Adrenal gland (tissue), 12 donors: Measurements from ENCODE around the gene FUT8. TPM values are rescaled to one million over a fixed set of nuclear protein-coding genes. Genes with fewer than 3 reads are reported as not detected.

Source experiments
- DNase-seq, 7 donors: peaks; one replicate each; pipeline ENCODE4 v3.0.0-alpha.2; 2019 to 2020
- H3K27ac ChIP-seq, 5 donors: fragments of 200-600 bp; sonication (generic) in 4 of 5; 1 replicate in 3 of 5; 2 replicates in 2 of 5; pipeline versions ENCODE4 v1.5.1 to v1.8.0; 2016 to 2020; ENCODE audit warnings: mild to moderate bottlenecking in 1 of 5
- H3K27me3 ChIP-seq: fragments of 200-600 bp; 2 replicates; pipeline ENCODE4 v1.8.0; 2021
- H3K36me3 ChIP-seq, 2 donors: fragments of 200-600 bp; replicated peaks in 1 of 2; 1 replicate in 1 of 2; 2 replicates in 1 of 2; pipeline versions ENCODE4 v1.5.1 to v1.8.0; 2018 to 2022
- H3K4me1 ChIP-seq, 2 donors: fragments of 200-600 bp; replicated peaks in 1 of 2; 1 replicate in 1 of 2; 2 replicates in 1 of 2; pipeline versions ENCODE4 v1.5.1 to v1.8.0; 2018 to 2021
- H3K4me3 ChIP-seq, 4 donors: fragments of 200-600 bp; sonication (generic) in 3 of 4; one replicate each; pipeline ENCODE4 v1.5.1; 2016 to 2018
- H3K9me3 ChIP-seq, 3 donors: fragments of 200-600 bp; sonication (generic) in 1 of 3; replicated peaks in 1 of 3; 1 replicate in 2 of 3; 2 replicates in 1 of 3; pipeline versions ENCODE4 v1.5.1 to v1.8.0; 2016 to 2021
- POLR2A ChIP-seq, 2 donors: fragments of 450-650 bp; IDR thresholded peaks; one replicate each; pipeline ENCODE4 v1.6.1; 2017; ENCODE audit warnings: antibody characterized with exemption in 2 of 2, mild to moderate bottlenecking in 2 of 2, moderate library complexity in 1 of 2
- WGBS, 4 donors: extraction: QIAGEN DNeasy Blood & Tissue Kit in 2 of 4; methylation state at CpG; one replicate each; pipeline versions ENCODE4 v1.1.5 to v1.1.7; 2013 to 2017; 5-methylcytosine and 5-hydroxymethylcytosine counted together
- intact Hi-C, 2 donors: fragments of 100-400 bp; cut with DNase I; formaldehyde crosslinking; loops; one replicate each; pipeline versions ENCODE4 v1.14.1 to v1.15.0; 2022 to 2023
- polyA plus RNA-seq, 3 donors: library from polyadenylated mRNA; stranded (reverse); fragments of 200-250 nt in 2 of 3; fragments of 350-450 nt in 1 of 3; fragmentation: Illumina TruSeq in 1 of 3; extraction: RNeasy Lipid Tissue Mini Kit (QIAGEN cat#74804) in 1 of 3; gene quantifications; one replicate each; pipeline ENCODE4 v1.2.3, GENCODE V29; 2013 to 2014
- total RNA-seq, 9 donors: library from RNA; depleted of rRNA in 4 of 9; stranded (reverse); fragments of >200 nt in 4 of 9; fragments of 120-200 nt in 1 of 9; fragmentation: NEBNext Ultra II Directional in 1 of 9; extraction: Animal tissue kit (Norgen Biotek cat#: 25700) in 1 of 9; gene quantifications; one replicate each; pipeline versions ENCODE4 v1.1.0 to v1.2.4, GENCODE V29; 2013 to 2023
- TF ChIP-seq, protein P1 (sequence below), 6 experiments: fragments of 450-650 bp in 4 of 6; fragments of 200-600 bp in 2 of 6; sonication (generic) in 1 of 6; IDR thresholded peaks; 1 replicate in 5 of 6; 2 replicates in 1 of 6; pipeline versions ENCODE4 v1.5.1 to v1.8.0; 2016 to 2021; ENCODE audit warnings: antibody characterized with exemption in 6 of 6, mild to moderate bottlenecking in 2 of 6, moderate library complexity in 1 of 6
- donor health status: healthy with polysubstance abuse.
- donor health status: Bipolar disorder and iron deficiency.
- donor health status: DM: yes; HTN: yes; CAD: no.
- donor health status: DM: no; HTN: no; CAD: no.
- donor health status: DM: no; HTN: no; CAD: no.
- donor health status: DM: yes; HTN: yes; CAD: no.

Gene FUT8
- total and polyA plus RNA-seq, 12 donors, result 7.8 to 32.1 (median 21.1) TPM

DNA sequence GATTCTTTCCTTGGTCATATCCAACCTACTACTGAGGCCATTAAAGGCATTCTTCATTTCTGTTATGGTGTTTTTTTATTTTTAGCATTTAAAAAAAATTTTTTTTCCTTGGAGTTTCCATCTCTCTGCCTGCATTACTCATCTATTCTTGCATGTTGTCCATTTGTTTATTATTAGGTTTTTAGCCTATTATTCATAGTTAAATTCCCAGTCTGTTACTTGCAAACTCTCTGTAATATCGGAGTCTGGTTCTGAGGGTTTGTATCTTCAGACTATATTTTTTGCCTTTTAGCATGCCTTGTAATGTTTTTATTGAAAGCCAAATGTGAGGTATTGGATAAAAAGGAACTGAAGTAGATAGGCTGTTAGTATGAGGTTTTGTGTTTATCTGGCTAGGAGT lies 284.3 kb downstream of the FUT8 start:
- Histone ChIP-seq H3K4me1 (no peaks in the 10 kb centered on the region), H3K4me3 (no peak overlapping the region), H3K27ac (no peak overlapping the region), H3K36me3 (no peaks in the 10 kb centered on the region), H3K27me3 (no peaks in the 10 kb centered on the region), H3K9me3 (peaks cover 0 to 4% (median 0%) of the 10 kb centered on the region in 3 donors)
- no peak for DNase-seq
- intact Hi-C loops, result no loop called here
- no peak for TF ChIP-seq POLR2A (IDR thresholded peaks at IDR 0.05)
- TF ChIP-seq, protein P1, sequence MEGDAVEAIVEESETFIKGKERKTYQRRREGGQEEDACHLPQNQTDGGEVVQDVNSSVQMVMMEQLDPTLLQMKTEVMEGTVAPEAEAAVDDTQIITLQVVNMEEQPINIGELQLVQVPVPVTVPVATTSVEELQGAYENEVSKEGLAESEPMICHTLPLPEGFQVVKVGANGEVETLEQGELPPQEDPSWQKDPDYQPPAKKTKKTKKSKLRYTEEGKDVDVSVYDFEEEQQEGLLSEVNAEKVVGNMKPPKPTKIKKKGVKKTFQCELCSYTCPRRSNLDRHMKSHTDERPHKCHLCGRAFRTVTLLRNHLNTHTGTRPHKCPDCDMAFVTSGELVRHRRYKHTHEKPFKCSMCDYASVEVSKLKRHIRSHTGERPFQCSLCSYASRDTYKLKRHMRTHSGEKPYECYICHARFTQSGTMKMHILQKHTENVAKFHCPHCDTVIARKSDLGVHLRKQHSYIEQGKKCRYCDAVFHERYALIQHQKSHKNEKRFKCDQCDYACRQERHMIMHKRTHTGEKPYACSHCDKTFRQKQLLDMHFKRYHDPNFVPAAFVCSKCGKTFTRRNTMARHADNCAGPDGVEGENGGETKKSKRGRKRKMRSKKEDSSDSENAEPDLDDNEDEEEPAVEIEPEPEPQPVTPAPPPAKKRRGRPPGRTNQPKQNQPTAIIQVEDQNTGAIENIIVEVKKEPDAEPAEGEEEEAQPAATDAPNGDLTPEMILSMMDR (IDR thresholded peaks at IDR 0.05), result no peak
- WGBS, 4 donors, result 85 to 96% (median 94%) methylated on average over 1 of the region's 1 CpG

DNA sequence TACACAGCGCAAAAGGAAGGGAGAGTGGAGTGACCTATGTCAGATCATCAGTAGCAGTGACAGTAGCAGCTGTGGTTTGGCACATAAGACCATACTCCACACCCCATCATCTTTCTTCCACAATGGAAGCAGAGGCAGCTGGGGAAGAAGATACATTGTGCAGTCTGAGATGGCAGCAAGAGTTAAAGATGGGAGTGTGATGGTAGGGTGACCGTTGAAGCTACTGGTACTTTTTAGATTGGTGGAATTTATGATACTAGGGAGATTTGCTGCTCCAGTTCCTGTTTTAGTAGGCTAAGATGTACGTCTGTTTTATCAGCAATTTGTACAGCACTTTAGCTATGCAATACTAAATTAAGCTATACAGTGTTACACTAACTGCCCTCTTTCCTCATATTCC lies 291.0 kb downstream of the FUT8 start:
- H3K4me3 ChIP-seq, result no peak overlapping the region
- DNase-seq, result no peak
- H3K27ac ChIP-seq, result no peak overlapping the region
- TF ChIP-seq, protein P1 (IDR thresholded peaks at IDR 0.05), result no peak
- TF ChIP-seq POLR2A (IDR thresholded peaks at IDR 0.05), result no peak
- no peaks in the 10 kb centered on the region for H3K4me1 ChIP-seq
- H3K9me3 ChIP-seq, result no peaks in the 10 kb centered on the region
- 73 to 85% (median 78%) methylated on average over 3 of the region's 3 CpGs for WGBS, 4 donors
- H3K27me3 ChIP-seq, result no peaks in the 10 kb centered on the region
- H3K36me3 ChIP-seq, result no peaks in the 10 kb centered on the region
- intact Hi-C loops, result no loop called here

DNA sequence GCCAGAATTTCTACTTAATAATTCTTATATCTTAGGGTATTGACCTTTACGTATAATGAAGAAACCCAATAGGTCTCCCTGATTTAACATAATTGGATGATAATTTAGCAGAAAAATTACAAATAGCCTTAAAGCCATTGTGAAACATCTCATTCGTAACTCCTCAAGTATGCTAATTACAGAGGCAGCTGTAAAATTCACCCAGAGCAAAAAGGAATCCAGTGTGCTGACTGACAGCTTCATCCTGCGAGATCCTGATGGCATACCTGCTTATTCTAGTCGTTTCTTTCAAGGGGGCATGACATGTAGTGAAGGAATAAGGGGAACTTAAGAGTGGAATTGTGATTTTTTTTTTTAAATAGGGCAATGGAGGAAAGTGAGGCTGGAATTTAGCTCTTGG lies 291.5 kb downstream of the FUT8 start:
- WGBS, 4 donors, result 84 to 90% (median 86%) methylated on average over 4 of the region's 4 CpGs
- H3K9me3 ChIP-seq, result no peaks in the 10 kb centered on the region
- TF ChIP-seq, protein P1 (IDR thresholded peaks at IDR 0.05), result no peak
- no peak overlapping the region for H3K27ac ChIP-seq
- H3K4me3 ChIP-seq, result no peak overlapping the region
- intact Hi-C loops, result no loop called here
- H3K4me1 ChIP-seq, result no peaks in the 10 kb centered on the region
- H3K36me3 ChIP-seq, result no peaks in the 10 kb centered on the region
- DNase-seq, result no peak
- no peaks in the 10 kb centered on the region for H3K27me3 ChIP-seq

DNA sequence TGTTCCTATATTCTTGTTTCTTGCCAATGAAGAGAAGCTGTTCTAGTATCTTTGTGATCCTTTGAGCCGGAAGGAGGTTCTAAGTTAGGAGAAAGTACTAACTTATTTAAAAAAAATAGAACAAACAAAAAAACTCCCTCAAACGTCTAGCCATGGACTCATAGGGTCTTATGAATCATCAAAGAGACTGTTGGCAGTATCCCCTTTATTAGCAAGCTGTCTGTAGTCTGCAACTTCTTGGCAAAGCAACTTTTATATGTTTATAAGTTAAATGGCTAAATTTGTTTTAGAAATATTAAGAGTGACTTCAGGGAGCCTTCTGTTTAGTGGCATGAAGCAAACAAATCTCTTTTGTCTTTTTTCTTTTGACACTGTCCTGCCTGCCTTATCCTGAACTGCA lies 291.9 kb downstream of the FUT8 start:
- H3K9me3 ChIP-seq, result no peaks in the 10 kb centered on the region
- 51 to 63% (median 57%) methylated on average over 2 of the region's 2 CpGs for WGBS, 4 donors
- intact Hi-C loops, result no loop called here

More for the DNA sequence above, 291.9 kb downstream of the FUT8 start:
- DNase-seq, result no peak
- Histone ChIP-seq H3K27me3 (no peaks in the 10 kb centered on the region), H3K27ac (no peak overlapping the region), H3K4me1 (peaks cover 0 to 2% of the 10 kb centered on the region in 2 donors), H3K4me3 (no peak overlapping the region), H3K36me3 (no peaks in the 10 kb centered on the region)
- no peak for TF ChIP-seq POLR2A (IDR thresholded peaks at IDR 0.05)
- TF ChIP-seq, protein P1 (IDR thresholded peaks at IDR 0.05), result no peak
